Esophagus muscularis mucosa (tissue), 4 donors: Measurements from ENCODE around the gene AHCYL2. TPM values are rescaled to one million over a fixed set of nuclear protein-coding genes. Genes with fewer than 3 reads are reported as not detected.
A peak's percentile ranks its signal among the peaks of the same experiment; 100 is the strongest.

Source experiments
- DNase-seq: peaks from one replicate; pipeline ENCODE4 v3.0.0-alpha.2; 2017; ENCODE audit errors: extremely low spot score
- H3K27ac ChIP-seq, 4 donors: fragments of 200-600 bp; sonication (generic); replicated peaks in 1 of 4; 1 replicate in 3 of 4; 2 replicates in 1 of 4; pipeline ENCODE4 v1.5.1; 2016 to 2019; ENCODE audit warnings: mild to moderate bottlenecking in 1 of 4
- H3K27me3 ChIP-seq, 4 donors: fragments of 200-600 bp; sonication (generic); one replicate each; pipeline versions ENCODE4 v1.5.1 to v1.6.0; 2016 to 2019
- H3K36me3 ChIP-seq, 4 donors: fragments of 200-600 bp; sonication (generic); one replicate each; pipeline ENCODE4 v1.5.1; 2016 to 2019
- H3K4me1 ChIP-seq, 4 donors: fragments of 200-600 bp; sonication (generic); one replicate each; pipeline ENCODE4 v1.5.1; 2016 to 2019
- H3K4me3 ChIP-seq, 4 donors: fragments of 200-600 bp; sonication (generic); 1 replicate in 2 of 4; 2 replicates in 2 of 4; pipeline ENCODE4 v1.5.1; 2016 to 2019; ENCODE audit warnings: mild to moderate bottlenecking in 4 of 4, moderate library complexity in 1 of 4
- H3K9me3 ChIP-seq, 4 donors: fragments of 200-600 bp; sonication (generic); 1 replicate in 3 of 4; 2 replicates in 1 of 4; pipeline ENCODE4 v1.5.1; 2016 to 2019
- CTCF ChIP-seq, 3 experiments: fragments of 200-600 bp in 2 of 3; fragments of 450-650 bp in 1 of 3; sonication (generic) in 2 of 3; IDR thresholded peaks; one replicate each; pipeline ENCODE4 v1.5.1; 2017 to 2019; ENCODE audit warnings: antibody characterized with exemption in 3 of 3, mild to moderate bottlenecking in 2 of 3, moderate library complexity in 1 of 3
- EP300 ChIP-seq: sonication (generic); formaldehyde crosslinking; IDR thresholded peaks from one replicate; pipeline ENCODE4 v1.6.1; 2017; ENCODE audit warnings: antibody characterized with exemption
- POLR2A ChIP-seq: fragments of 450-650 bp; IDR thresholded peaks from one replicate; pipeline ENCODE4 v1.6.1; 2017; ENCODE audit warnings: antibody characterized with exemption, moderate library complexity, mild to moderate bottlenecking, low read depth
- POLR2AphosphoS5 ChIP-seq, 2 donors: sonication (generic); formaldehyde crosslinking; IDR thresholded peaks; one replicate each; pipeline ENCODE4 v1.6.1; 2017; ENCODE audit warnings: antibody characterized with exemption in 2 of 2
- whole genome bisulfite sequencing: methylation state at CpG from one replicate; pipeline ENCODE4 v1.1.5; 2018; 5-methylcytosine and 5-hydroxymethylcytosine counted together
- intact Hi-C: fragments of 100-400 bp; cut with DNase I; formaldehyde crosslinking; loops from one replicate; pipeline ENCODE4 v1.15.1; 2023
- total RNA-seq, 4 donors: library from RNA; depleted of rRNA; stranded (reverse); fragments of >200 nt; gene quantifications; one replicate each; pipeline versions ENCODE4 v1.1.0 to v1.2.1, GENCODE V29; 2016

The AHCYL2 gene
- total RNA-seq, 4 donors from 2014 or later = 9.7 to 14.2 (median 11.9) TPM

GRCh38 chr7:129361771-129362170 lies 136.9 kb downstream of the AHCYL2 start:
- H3K27me3 ChIP-seq = no peaks in the 10 kb centered on the region
- 100% methylated on average over 1 of the region's 1 CpG for WGBS
- no peak overlapping the region for H3K4me3 ChIP-seq
- intact Hi-C loops = loop anchor here (10.0 kb wide), 2 partner anchors 137 to 653 kb away; partner anchors contain the start of gene AHCYL2
- no peak for DNase-seq
- H3K4me1 ChIP-seq = peaks cover 0 to 20% (median 13%) of the 10 kb centered on the region in 4 donors
- H3K27ac ChIP-seq = no peak overlapping the region
- TF ChIP-seq POLR2A (no peak), EP300 (no peak), POLR2AphosphoS5 (IDR thresholded peaks at IDR 0.05) (no peak), CTCF (IDR thresholded peaks at IDR 0.05) (no peak)
- H3K36me3 ChIP-seq = no peaks in the 10 kb centered on the region
- no peaks in the 10 kb centered on the region for H3K9me3 ChIP-seq

DNA sequence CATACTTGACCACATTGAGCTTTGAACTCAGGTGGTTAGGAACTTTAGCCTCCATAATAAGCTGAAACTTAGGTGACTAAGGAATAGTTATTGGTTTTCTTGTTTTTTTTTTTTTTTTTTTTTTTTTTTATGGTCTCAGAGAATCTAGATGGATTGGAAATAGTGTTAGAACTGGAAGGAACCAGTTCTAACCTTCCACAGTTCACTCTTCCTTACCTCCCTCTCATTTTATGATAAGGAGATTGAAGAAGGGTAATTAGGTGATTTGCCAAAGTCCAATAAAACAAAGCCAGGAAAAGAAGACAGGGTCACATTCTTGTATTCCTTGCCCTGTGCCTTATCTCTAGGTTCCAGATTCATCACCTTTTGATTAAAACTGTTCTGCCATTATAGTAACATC lies 137.7 kb downstream of the AHCYL2 start:
- intact Hi-C loops = loop anchor here (10.0 kb wide), 2 partner anchors 138 to 652 kb away; partner anchors contain the start of gene AHCYL2
- Histone ChIP-seq H3K27ac (no peak overlapping the region), H3K27me3 (no peaks in the 10 kb centered on the region), H3K9me3 (no peaks in the 10 kb centered on the region), H3K36me3 (no peaks in the 10 kb centered on the region), H3K4me1 (peaks cover 0 to 23% (median 14%) of the 10 kb centered on the region in 4 donors), H3K4me3 (no peak overlapping the region)
- DNase-seq = no peak
- no peak for TF ChIP-seq POLR2AphosphoS5 (IDR thresholded peaks at IDR 0.05)
- no peak for TF ChIP-seq POLR2A
- no peak for TF ChIP-seq EP300
- TF ChIP-seq CTCF (IDR thresholded peaks at IDR 0.05) = no peak

DNA sequence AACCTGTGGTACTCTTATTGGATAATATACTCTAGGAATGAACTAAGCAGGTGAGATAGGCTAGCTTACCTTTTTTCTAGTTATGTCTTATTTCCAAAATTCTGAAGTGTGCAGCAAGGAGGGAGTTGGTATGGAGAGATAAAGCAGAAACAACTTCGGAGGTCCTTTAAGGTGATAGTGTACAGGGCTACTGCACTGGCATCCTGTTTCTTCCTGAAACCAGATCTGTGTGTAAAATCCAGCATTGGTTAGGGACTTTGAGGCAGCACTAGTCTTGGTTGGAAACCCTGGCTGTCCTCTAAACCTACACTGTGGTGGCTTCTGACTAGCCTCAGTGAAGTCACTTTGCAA lies 142.5 kb downstream of the AHCYL2 start:
- no peak overlapping the region for H3K4me3 ChIP-seq
- H3K36me3 ChIP-seq = no peaks in the 10 kb centered on the region
- H3K27ac ChIP-seq = no peak overlapping the region
- intact Hi-C loops = loop anchor here (2.0 to 10.0 kb wide), 3 partner anchors 103 to 647 kb away; partner anchors contain the start of gene AHCYL2
- no peaks in the 10 kb centered on the region for H3K27me3 ChIP-seq
- 82% methylated on average over 1 of the region's 1 CpG for WGBS
- DNase-seq = no peak
- no peaks in the 10 kb centered on the region for H3K9me3 ChIP-seq
- TF ChIP-seq CTCF (IDR thresholded peaks at IDR 0.05) (no peak), POLR2AphosphoS5 (IDR thresholded peaks at IDR 0.05) (no peak), POLR2A (no peak), EP300 (no peak)
- peaks cover 0 to 11% (median 10%) of the 10 kb centered on the region in 4 donors for H3K4me1 ChIP-seq

DNA sequence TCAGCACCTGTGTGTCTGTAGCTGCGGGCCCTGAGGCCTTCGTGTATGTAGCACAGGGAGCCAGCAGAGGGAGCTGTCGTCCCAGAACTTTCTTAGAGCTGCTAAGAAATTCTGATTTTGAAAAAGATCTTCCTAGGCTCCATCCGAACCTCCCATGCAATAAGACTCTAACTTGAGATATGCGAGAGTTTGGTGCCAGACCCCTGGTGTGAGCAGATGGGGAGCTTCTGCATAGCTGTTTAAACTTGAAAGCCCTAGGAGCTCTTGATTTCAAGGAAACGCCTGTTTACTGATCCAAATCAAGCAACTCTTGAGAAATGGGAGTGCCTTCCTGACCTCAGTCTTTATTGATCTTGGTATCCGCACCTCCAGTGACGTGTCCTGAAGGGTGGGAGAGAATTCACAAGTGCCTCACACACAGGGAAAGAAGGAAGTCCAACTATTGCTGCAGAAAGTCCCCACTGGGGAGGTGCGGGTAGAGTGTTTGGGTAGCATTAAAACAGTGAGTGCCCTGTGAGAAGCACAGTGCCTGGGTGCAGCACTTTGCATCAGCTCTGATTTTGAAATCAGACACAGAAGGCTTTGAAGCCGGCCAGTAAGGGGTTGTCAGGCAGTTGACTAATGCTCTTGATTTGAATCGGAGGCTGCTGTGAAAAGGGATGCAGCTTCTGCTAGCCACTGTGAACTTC lies 143.0 kb downstream of the AHCYL2 start:
- DNase-seq = peak; percentile 94
- 38% methylated on average over 6 of the region's 11 CpGs for WGBS
- H3K27me3 ChIP-seq = no peaks in the 10 kb centered on the region
- peaks cover 0 to 11% (median 10%) of the 10 kb centered on the region in 4 donors for H3K4me1 ChIP-seq
- no peaks in the 10 kb centered on the region for H3K9me3 ChIP-seq
- TF ChIP-seq POLR2A = no peak
- TF ChIP-seq EP300 = no peak
- TF ChIP-seq POLR2AphosphoS5 (IDR thresholded peaks at IDR 0.05) = no peak
- peak; percentile 87 to 91 (median 90) for TF ChIP-seq CTCF (IDR thresholded peaks at IDR 0.05)
- peak overlapping the region in 3 of 4 donors; percentile 11 to 13 (median 11) for H3K4me3 ChIP-seq
- no peaks in the 10 kb centered on the region for H3K36me3 ChIP-seq
- intact Hi-C loops = loop anchor here (2.0 to 10.0 kb wide), 3 partner anchors 103 to 647 kb away; partner anchors contain the start of gene AHCYL2
- no peak overlapping the region for H3K27ac ChIP-seq
